ENCODE results near the gene RNF146.
"Not testable (repeated sequence)": the region's sequence is repeated elsewhere in the genome, so short reads cannot be mapped to it uniquely, and the experiment has no call there.

The RNF146 gene

GRCh38 chr6:127289934-127290333, 23.3 kb downstream of the RNF146 start:
- DNase-seq, result no peak

- no peak for DNase-seq
Measured at GRCh38 chr6:127290391-127291265, 24.0 kb downstream of the RNF146 start.

- DNase-seq, result no peak
Measured at GRCh38 chr6:127291495-127291894, 24.8 kb downstream of the RNF146 start.

GRCh38 chr6:127297502-127298070, 30.9 kb downstream of the RNF146 start:
- DNase-seq, result no peak

GRCh38 chr6:127298475-127298874, 31.8 kb downstream of the RNF146 start:
- no peak for DNase-seq

GRCh38 chr6:127299522-127300240, 33.0 kb downstream of the RNF146 start:
- no peak for DNase-seq

- DNase-seq, result no peak
Measured at GRCh38 chr6:127300411-127300810, 33.7 kb downstream of the RNF146 start.

- DNase-seq, result no peak
Measured at GRCh38 chr6:127301199-127301700, 34.6 kb downstream of the RNF146 start.

GRCh38 chr6:127302728-127303660, 36.3 kb downstream of the RNF146 start:
- DNase-seq, result no peak

GRCh38 chr6:127303917-127304316, 37.3 kb downstream of the RNF146 start:
- no peak for DNase-seq

GRCh38 chr6:127305741-127306140, 39.1 kb downstream of the RNF146 start:
- no peak for DNase-seq

- DNase-seq, result no peak
Measured at GRCh38 chr6:127317388-127318128, 50.9 kb downstream of the RNF146 start.

GRCh38 chr6:127319686-127320085, 53.0 kb downstream of the RNF146 start:
- DNase-seq, result no peak

- no peak for DNase-seq
Measured at GRCh38 chr6:127328043-127328609, 61.5 kb downstream of the RNF146 start.

GRCh38 chr6:127331256-127331655, 64.6 kb downstream of the RNF146 start:
- DNase-seq, result not testable (repeated sequence)

- no peak for DNase-seq
Measured at GRCh38 chr6:127332383-127332961, 65.8 kb downstream of the RNF146 start.
